HCT116 (cell line): ENCODE results near the gene GAB2.

Experiments used
- ATF3 ChIP-seq: IDR thresholded peaks from 2 replicates; pipeline ENCODE4 v1.6.1; 2012
- CTCF ChIP-seq, 3 experiments: fragments of 200-600 bp in 1 of 3; sonication (generic) in 1 of 3; IDR thresholded peaks in 2 of 3; conservative IDR thresholded peaks in 1 of 3; 2 replicates each; pipeline ENCODE4 v1.5.1; 2012 to 2017; ENCODE audit warnings: low read depth in 2 of 3, low read length in 2 of 3, antibody characterized with exemption in 1 of 3, borderline replicate concordance in 1 of 3, control low read depth in 1 of 3, mild to moderate bottlenecking in 1 of 3, mixed read lengths in 1 of 3, mixed run types in 1 of 3, moderate library complexity in 1 of 3; ENCODE audit not compliant: insufficient read depth in 1 of 3
- ELF1 ChIP-seq: IDR thresholded peaks from 2 replicates; pipeline ENCODE4 v1.6.1; 2012; ENCODE audit warnings: low read depth, borderline replicate concordance
- EZH2 ChIP-seq: fragments of 200-600 bp; sonication (generic); IDR thresholded peaks from 2 replicates; pipeline ENCODE4 v1.6.1; 2017; ENCODE audit warnings: antibody characterized with exemption, mixed run types
- EZH2phosphoT487 ChIP-seq: fragments of 200-600 bp; IDR thresholded peaks from 2 replicates; pipeline ENCODE4 v1.6.1; 2018; ENCODE audit warnings: antibody characterized with exemption, borderline replicate concordance
- FOSL1 ChIP-seq: IDR thresholded peaks from 2 replicates; pipeline ENCODE4 v1.6.1; 2012; ENCODE audit warnings: low read depth
- MAX ChIP-seq: IDR thresholded peaks from 2 replicates; pipeline ENCODE4 v1.6.1; 2012
- POLR2A ChIP-seq: IDR thresholded peaks from 2 replicates; pipeline ENCODE4 v1.7.0; 2011; ENCODE audit warnings: borderline replicate concordance; ENCODE audit not compliant: insufficient read depth, insufficient read length; ENCODE audit errors: extremely low read depth
- POLR2AphosphoS5 ChIP-seq: IDR thresholded peaks from 2 replicates; pipeline ENCODE4 v1.6.1; 2011; ENCODE audit warnings: mild to moderate bottlenecking, low read depth, low read length, moderate library complexity
- RAD21 ChIP-seq: IDR thresholded peaks from 2 replicates; pipeline ENCODE4 v1.6.1; 2012; ENCODE audit warnings: low read depth, mild to moderate bottlenecking
- REST ChIP-seq: IDR thresholded peaks from 2 replicates; pipeline ENCODE4 v1.6.1; 2012; ENCODE audit warnings: low read depth
- SRF ChIP-seq: IDR thresholded peaks from 2 replicates; pipeline ENCODE4 v1.6.1; 2012; ENCODE audit warnings: low read depth
- YY1 ChIP-seq: IDR thresholded peaks from 2 replicates; pipeline ENCODE4 v1.6.1; 2011; ENCODE audit warnings: low read length, low read depth, moderate library complexity, mild to moderate bottlenecking; ENCODE audit not compliant: insufficient replicate concordance; ENCODE audit errors: extremely low read depth
- ZBTB33 ChIP-seq: IDR thresholded peaks from 2 replicates; pipeline ENCODE4 v1.6.1; 2011; ENCODE audit warnings: mild to moderate bottlenecking, low read length, moderate library complexity; ENCODE audit not compliant: insufficient replicate concordance; ENCODE audit errors: extremely low read depth

- TF ChIP-seq ELF1 (no peak), EZH2 (no peak), MAX (no peak), CTCF (IDR thresholded peaks at IDR 0.05 in 2 of 3, conservative IDR thresholded peaks at IDR 0.05 in 1 of 3; ENCODE audit: borderline replicate concordance in 1 of 3, insufficient read depth in 1 of 3, low read depth in 2 of 3, low read length in 2 of 3) (no peak), REST (no peak), SRF (no peak), ATF3 (no peak), FOSL1 (no peak), YY1 (no peak), POLR2AphosphoS5 (no peak), ZBTB33 (no peak), RAD21 (no peak), POLR2A (no peak), EZH2phosphoT487 (no peak)
These were observed 183.6 kb downstream of the GAB2 start for GRCh38 chr11:78234006-78234405.
